Activated T-helper 17 cell treated with anti-CD3 and anti-CD28 coated beads, Interleukin-2, amount 50 U/mL, for 72 hours (primary cell): ENCODE measurements around the gene SRC. TPM values are rescaled to one million over a fixed set of nuclear protein-coding genes. Genes with fewer than 3 reads are reported as not detected.
"Not testable (repeated sequence)": the region's sequence is repeated elsewhere in the genome, so short reads cannot be mapped to it uniquely, and the experiment has no call there.

Experiments
- ATAC-seq: fragments of 150-1000 bp; cut with Tn5 transposase; replicated peaks from 2 replicates; pipeline ENCODE4 v1.10.0; 2021; ENCODE audit warnings: mild to moderate bottlenecking, moderate library complexity
- H3K27ac Mint-ChIP-seq: one replicate; pipeline ENCODE4 v1.8.0; 2022; ENCODE audit warnings: mixed read lengths
- H3K27me3 Mint-ChIP-seq: one replicate; pipeline ENCODE4 v1.8.0; 2022; ENCODE audit warnings: mixed read lengths
- H3K36me3 Mint-ChIP-seq: one replicate; pipeline ENCODE4 v1.8.0; 2022; ENCODE audit warnings: low read depth, mild to moderate bottlenecking, mixed read lengths
- H3K4me1 Mint-ChIP-seq: one replicate; pipeline ENCODE4 v1.8.0; 2022; ENCODE audit warnings: mixed read lengths
- H3K4me3 Mint-ChIP-seq: one replicate; pipeline ENCODE4 v1.8.0; 2022; ENCODE audit warnings: mild to moderate bottlenecking, mixed read lengths
- H3K9me3 Mint-ChIP-seq: one replicate; pipeline ENCODE4 v1.8.0; 2022; ENCODE audit warnings: mixed read lengths
- total RNA-seq, 2 donors: library from RNA; stranded (reverse); gene quantifications; one replicate each; pipeline ENCODE4 v1.2.3, GENCODE V29; 2022

SRC gene
- total RNA-seq, 2 donors from 2014 or later: 5.1 to 6.4 TPM

GRCh38 chr20:37337208-37337991 is 8.5 kb upstream of the SRC start:
- H3K9me3 Mint-ChIP-seq: no peaks in the 10 kb centered on the region
- H3K27me3 Mint-ChIP-seq: no peaks in the 10 kb centered on the region
- no peak for ATAC-seq
- peaks cover 7% of the 10 kb centered on the region for H3K4me1 Mint-ChIP-seq
- H3K36me3 Mint-ChIP-seq: no peaks in the 10 kb centered on the region
- peak overlapping the region; percentile 15 for H3K27ac Mint-ChIP-seq
- H3K4me3 Mint-ChIP-seq: peak overlapping the region; percentile 50

- H3K27ac Mint-ChIP-seq, H3K4me3 Mint-ChIP-seq, H3K4me1 Mint-ChIP-seq, H3K9me3 Mint-ChIP-seq, H3K27me3 Mint-ChIP-seq, H3K36me3 Mint-ChIP-seq, ATAC-seq: not testable (repeated sequence)
Observed at GRCh38 chr20:37338380-37338779, 7.6 kb upstream of the SRC start.

DNA sequence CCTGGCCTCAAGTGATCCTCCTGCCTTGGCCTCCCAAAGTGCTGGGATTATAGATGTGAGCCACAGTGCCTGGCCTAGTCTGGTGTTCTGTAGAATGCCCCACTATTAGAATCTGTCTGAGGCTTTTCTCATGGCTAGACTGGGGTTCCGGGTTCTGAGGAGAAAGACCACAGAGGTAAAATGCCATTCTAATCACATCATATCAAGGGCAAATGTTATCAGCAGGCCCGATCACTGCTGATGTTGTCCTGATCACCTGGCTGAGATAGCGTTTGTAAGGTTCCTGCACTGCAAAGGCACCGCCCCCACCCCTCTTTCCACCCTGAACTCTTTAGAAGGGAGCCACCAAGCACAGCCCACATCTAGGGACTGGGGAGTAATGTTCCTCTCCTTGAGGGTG is 6.7 kb upstream of the SRC start:
- H3K27me3 Mint-ChIP-seq: no peaks in the 10 kb centered on the region

DNA sequence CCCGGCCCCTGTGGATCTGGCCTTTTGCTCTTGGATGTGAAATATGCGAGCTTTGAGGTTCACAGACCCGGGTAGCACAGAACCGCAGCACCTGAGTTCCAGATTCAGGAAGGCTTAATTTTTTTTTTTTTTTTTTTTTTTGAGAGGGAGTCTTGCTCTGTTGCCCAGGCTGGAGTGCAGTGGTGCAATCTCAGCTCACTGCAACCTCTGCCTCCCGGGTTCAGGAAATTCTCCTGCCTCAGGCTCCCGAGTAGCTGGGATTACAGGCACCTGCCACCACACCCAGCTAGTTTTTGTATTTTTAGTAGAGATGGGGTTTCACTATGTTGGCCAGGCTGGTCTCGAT is 6.2 kb upstream of the SRC start:
- not testable (repeated sequence) for H3K27me3 Mint-ChIP-seq, H3K4me1 Mint-ChIP-seq, ATAC-seq, H3K27ac Mint-ChIP-seq, H3K36me3 Mint-ChIP-seq, H3K9me3 Mint-ChIP-seq, H3K4me3 Mint-ChIP-seq

More for the DNA sequence above, 6.7 kb upstream of the SRC start:
- Mint-ChIP-seq H3K4me1 (peaks cover 7% of the 10 kb centered on the region), H3K9me3 (no peaks in the 10 kb centered on the region), H3K36me3 (no peaks in the 10 kb centered on the region), H3K27ac (no peak overlapping the region), H3K4me3 (no peak overlapping the region)
- no peak for ATAC-seq

GRCh38 chr20:37340998-37341397 is 4.9 kb upstream of the SRC start:
- ATAC-seq: no peak
- Mint-ChIP-seq H3K9me3 (no peaks in the 10 kb centered on the region), H3K36me3 (no peaks in the 10 kb centered on the region), H3K4me1 (peaks cover 3% of the 10 kb centered on the region), H3K4me3 (no peak overlapping the region), H3K27me3 (no peaks in the 10 kb centered on the region), H3K27ac (no peak overlapping the region)

DNA sequence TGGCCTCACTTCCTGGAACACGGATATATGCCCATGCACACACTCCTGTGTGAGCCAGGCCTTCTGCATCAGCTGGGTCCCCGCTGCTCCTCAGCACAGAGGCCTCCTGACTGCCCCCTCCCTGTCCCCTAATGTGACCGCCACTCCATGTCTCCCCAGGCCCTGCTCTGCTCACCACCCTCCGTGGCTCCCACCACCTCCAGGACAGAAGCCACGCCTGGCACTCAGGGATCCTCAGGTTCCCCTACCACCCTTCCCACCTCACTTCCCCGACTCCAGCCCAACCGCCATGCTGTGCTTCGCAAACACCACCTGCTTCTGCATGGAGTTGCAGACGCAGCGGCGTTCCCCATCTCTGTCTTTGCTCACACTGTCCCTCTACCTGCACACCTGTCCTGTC is 4.3 kb upstream of the SRC start:
- Mint-ChIP-seq H3K4me3 (no peak overlapping the region), H3K9me3 (no peaks in the 10 kb centered on the region), H3K27me3 (no peaks in the 10 kb centered on the region), H3K36me3 (no peaks in the 10 kb centered on the region), H3K4me1 (no peaks in the 10 kb centered on the region), H3K27ac (no peak overlapping the region)
- no peak for ATAC-seq

GRCh38 chr20:37342231-37343177 is 3.4 kb upstream of the SRC start:
- Mint-ChIP-seq H3K27me3 (no peaks in the 10 kb centered on the region), H3K27ac (no peak overlapping the region)

DNA sequence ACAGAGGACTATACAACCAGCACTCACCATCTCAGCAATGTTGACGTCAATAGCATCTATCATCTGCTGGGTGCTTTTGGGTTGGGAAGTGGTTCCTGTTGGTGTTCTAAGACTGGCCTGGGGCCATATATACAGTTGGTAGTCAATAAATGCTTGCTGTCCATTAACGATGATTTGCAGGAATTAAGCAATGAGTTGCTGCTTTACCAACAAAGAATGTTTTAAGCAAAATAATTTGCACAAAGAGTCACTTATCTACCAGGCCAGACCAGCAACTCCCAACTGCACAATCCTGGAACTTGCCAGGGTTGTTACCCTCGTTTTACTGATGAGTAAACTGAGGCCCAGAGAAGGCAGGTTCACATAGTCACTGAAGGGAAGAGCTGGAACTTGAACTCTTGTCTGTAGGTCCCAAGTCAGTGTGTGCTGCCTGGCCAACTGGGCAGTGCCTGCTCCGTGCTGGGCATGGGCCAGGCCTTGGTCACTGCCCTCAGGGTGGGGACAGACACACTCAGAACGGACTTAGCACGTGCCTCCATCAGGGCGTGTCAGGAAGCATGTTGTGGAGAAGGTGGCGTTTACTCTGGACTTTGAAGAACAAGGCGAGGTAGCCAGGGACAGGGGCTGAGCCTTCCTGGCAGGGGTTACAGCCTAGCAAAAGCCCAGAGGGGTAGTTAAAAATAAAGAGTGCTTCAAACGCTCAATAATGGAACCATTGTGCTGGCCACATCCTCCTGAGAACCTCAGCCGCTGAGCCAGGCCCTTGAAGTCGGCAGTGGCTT is 2.5 kb upstream of the SRC start:
- H3K9me3 Mint-ChIP-seq: no peaks in the 10 kb centered on the region
- ATAC-seq: no peak
- no peaks in the 10 kb centered on the region for H3K36me3 Mint-ChIP-seq
- H3K4me3 Mint-ChIP-seq: no peak overlapping the region
- H3K27ac Mint-ChIP-seq: no peak overlapping the region
- H3K4me1 Mint-ChIP-seq: no peaks in the 10 kb centered on the region
- no peaks in the 10 kb centered on the region for H3K27me3 Mint-ChIP-seq

More at GRCh38 chr20:37342231-37343177, 3.4 kb upstream of the SRC start:
- ATAC-seq: no peak
- H3K9me3 Mint-ChIP-seq: no peaks in the 10 kb centered on the region
- H3K4me1 Mint-ChIP-seq: no peaks in the 10 kb centered on the region
- no peak overlapping the region for H3K4me3 Mint-ChIP-seq
- no peaks in the 10 kb centered on the region for H3K36me3 Mint-ChIP-seq

DNA sequence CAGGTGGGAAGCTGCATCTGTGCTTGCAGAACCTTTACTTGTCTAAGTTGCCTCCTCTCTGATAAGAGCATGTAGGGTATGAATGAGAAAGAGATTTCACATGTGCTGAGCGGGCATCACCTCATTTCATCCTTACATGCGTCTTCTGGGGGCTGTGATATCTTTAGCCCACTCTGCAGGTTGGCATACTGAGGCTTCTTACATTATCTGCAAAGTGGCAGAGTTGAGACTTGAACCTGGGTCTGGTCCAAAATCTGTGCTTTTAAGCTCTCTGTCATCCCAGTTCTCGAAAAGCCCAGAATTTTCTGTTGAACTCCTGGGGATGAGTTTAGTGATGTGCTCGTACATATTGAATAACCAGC is 2.0 kb upstream of the SRC start:
- Mint-ChIP-seq H3K36me3 (no peaks in the 10 kb centered on the region), H3K4me1 (no peaks in the 10 kb centered on the region), H3K4me3 (no peak overlapping the region), H3K9me3 (no peaks in the 10 kb centered on the region), H3K27ac (no peak overlapping the region), H3K27me3 (no peaks in the 10 kb centered on the region)
- no peak for ATAC-seq

DNA sequence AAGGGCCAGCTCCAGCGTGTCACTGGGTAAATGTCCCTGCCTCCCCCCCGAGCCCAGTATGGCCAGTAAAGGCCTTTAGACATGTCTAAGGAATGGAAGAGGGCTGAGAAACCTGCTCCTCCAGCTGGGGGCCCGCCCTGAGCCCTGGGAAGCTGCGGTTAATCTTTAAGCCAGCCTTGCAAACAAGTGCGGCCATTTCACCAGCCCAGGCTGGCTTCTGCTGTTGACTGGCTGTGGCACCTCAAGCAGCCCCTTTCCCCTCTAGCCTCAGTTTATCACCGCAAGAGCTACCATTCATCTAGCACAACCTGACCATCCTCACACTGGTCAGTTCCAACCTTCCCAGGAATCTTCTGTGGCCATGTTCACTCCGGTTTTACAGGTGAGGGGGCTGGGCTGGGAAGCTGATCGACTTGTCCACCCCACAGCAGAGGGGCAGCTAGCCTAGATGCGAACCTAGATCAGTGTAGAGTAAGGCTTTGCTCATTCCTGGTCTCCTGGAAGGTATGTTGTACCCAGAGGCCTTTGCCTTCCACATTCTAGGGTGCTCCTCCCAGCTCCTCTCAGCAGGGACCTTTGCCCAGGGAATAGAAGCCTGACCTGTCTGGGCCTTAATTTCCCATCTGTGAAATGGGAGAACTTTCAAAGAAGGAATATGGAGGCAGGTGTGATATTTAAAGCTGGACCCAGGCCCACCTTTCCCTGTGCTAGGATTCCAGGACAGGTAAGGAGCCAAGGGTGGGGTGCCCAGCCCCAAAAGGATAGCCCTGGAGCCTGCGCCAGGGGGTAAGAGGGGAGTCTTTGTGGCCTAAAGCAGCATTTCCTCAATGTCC is 1.2 kb upstream of the SRC start:
- no peak for ATAC-seq
- Mint-ChIP-seq H3K36me3 (no peaks in the 10 kb centered on the region), H3K4me3 (peak overlapping the region; percentile 76), H3K27me3 (no peaks in the 10 kb centered on the region), H3K27ac (peak overlapping the region; percentile 78), H3K4me1 (no peaks in the 10 kb centered on the region), H3K9me3 (no peaks in the 10 kb centered on the region)

DNA sequence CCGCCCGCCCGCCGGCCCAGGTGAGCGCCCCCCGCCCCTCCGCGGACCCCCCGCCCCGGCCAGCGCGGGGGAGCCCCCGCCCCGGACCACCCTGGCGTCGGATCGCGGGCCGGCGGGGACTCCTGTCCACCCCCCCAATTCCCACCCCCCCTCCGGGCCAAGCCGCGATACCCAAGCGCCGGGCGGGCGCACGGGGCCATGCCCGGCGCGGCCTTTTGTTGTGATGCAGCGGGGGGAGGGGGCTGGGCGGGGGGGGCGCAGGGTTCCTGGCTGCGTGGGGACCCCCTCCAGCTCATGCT is 245 bp downstream of the SRC start:
- ATAC-seq: no peak
- no peaks in the 10 kb centered on the region for H3K9me3 Mint-ChIP-seq

DNA sequence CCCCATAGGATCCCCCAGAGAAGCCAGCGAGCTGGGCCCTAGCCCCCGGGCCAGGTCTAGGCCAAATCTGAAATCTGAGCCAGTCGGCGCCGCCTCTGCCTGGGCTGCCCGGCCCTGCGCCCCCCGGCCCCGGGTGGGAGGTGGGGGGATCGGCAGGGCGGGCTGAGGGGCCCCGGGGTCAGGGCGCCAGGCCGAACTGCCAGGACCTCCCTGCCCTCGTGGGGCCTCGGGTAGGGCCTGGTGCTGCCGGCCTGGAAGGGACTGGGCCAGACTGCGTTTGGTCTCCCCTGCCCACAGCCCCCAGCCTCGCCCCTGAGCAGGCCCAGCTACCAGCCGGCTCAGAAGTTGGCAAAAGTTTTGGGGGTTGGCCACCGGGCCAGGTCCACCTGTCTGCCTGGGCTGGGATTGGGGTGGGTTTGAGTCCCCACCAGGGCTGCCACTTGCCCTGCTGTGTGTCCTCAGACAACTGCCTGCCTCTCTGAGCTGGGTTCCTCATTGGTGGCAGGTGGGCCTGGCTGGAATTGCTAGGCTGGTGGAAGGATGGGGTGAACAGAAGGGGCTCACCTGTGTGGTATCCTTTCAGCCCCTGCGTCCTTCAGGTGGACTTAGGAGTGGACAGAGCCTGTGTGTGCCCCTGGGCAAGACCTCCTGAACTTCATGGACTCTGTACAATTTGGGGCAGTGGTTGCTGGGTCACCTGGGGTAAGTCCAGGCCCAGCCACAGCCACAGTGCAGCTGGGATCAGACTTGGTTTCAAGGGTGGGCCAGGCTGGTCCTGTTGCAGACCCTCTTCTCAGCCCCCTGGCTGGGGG is 801 bp downstream of the SRC start:
- peak overlapping the region; percentile 46 for H3K4me3 Mint-ChIP-seq
- no peak for ATAC-seq
- H3K9me3 Mint-ChIP-seq: no peaks in the 10 kb centered on the region
- peak overlapping the region; percentile 40 for H3K27ac Mint-ChIP-seq
- H3K36me3 Mint-ChIP-seq: no peaks in the 10 kb centered on the region
- no peaks in the 10 kb centered on the region for H3K4me1 Mint-ChIP-seq
- H3K27me3 Mint-ChIP-seq: no peaks in the 10 kb centered on the region

More for the DNA sequence above, 245 bp downstream of the SRC start:
- Mint-ChIP-seq H3K27ac (no peak overlapping the region), H3K4me3 (peak overlapping the region; percentile 76), H3K4me1 (no peaks in the 10 kb centered on the region), H3K36me3 (no peaks in the 10 kb centered on the region), H3K27me3 (no peaks in the 10 kb centered on the region)

GRCh38 chr20:37347347-37347823 is 1.4 kb downstream of the SRC start:
- H3K9me3 Mint-ChIP-seq: no peaks in the 10 kb centered on the region
- ATAC-seq: no peak
- peak overlapping the region; percentile 40 for H3K27ac Mint-ChIP-seq
- H3K27me3 Mint-ChIP-seq: no peaks in the 10 kb centered on the region
- no peaks in the 10 kb centered on the region for H3K4me1 Mint-ChIP-seq
- peak overlapping the region; percentile 46 for H3K4me3 Mint-ChIP-seq
- H3K36me3 Mint-ChIP-seq: no peaks in the 10 kb centered on the region
